Measurements from ENCODE around the gene KCTD5.
"Not testable (repeated sequence)": the region's sequence is repeated elsewhere in the genome, so short reads cannot be mapped to it uniquely, and the experiment has no call there.

The KCTD5 gene

GRCh38 chr16:2720064-2720457, 37.7 kb downstream of the KCTD5 start, which contains the start of gene PRSS27:
Gene PRSS27, minus strand, starts transcription at chr16:2720224. Its CDS starts 64 bp downstream, at chr16:2720160.
- in situ Hi-C loops (cut with HindIII; ENCODE audit: low sequenced_read_pairs), result no loop called here

GRCh38 chr16:2720719-2721633, 38.7 kb downstream of the KCTD5 start:
- in situ Hi-C loops (cut with HindIII; ENCODE audit: low sequenced_read_pairs), result no loop called here

- in situ Hi-C loops (cut with HindIII; ENCODE audit: low sequenced_read_pairs), result not testable (repeated sequence)
These were observed 39.4 kb downstream of the KCTD5 start for GRCh38 chr16:2721634-2722173.

- in situ Hi-C loops (cut with HindIII; ENCODE audit: low sequenced_read_pairs), result no loop called here
These were observed 41.9 kb downstream of the KCTD5 start for GRCh38 chr16:2724088-2724676.

- in situ Hi-C loops (cut with HindIII; ENCODE audit: low sequenced_read_pairs), result no loop called here
These were observed 42.6 kb downstream of the KCTD5 start for GRCh38 chr16:2724816-2725348.

GRCh38 chr16:2726923-2727322, 44.6 kb downstream of the KCTD5 start:
- in situ Hi-C loops (cut with HindIII; ENCODE audit: low sequenced_read_pairs), result no loop called here

GRCh38 chr16:2728034-2728433, 45.7 kb downstream of the KCTD5 start:
- in situ Hi-C loops (cut with HindIII; ENCODE audit: low sequenced_read_pairs), result no loop called here

GRCh38 chr16:2734844-2735515, 52.7 kb downstream of the KCTD5 start:
- in situ Hi-C loops (cut with HindIII; ENCODE audit: low sequenced_read_pairs), result no loop called here

- in situ Hi-C loops (cut with HindIII; ENCODE audit: low sequenced_read_pairs), result no loop called here
These were observed 54.3 kb downstream of the KCTD5 start for GRCh38 chr16:2736476-2737237.

GRCh38 chr16:2737238-2737605, 54.9 kb downstream of the KCTD5 start:
- in situ Hi-C loops (cut with HindIII; ENCODE audit: low sequenced_read_pairs), result no loop called here

GRCh38 chr16:2737895-2738418, 55.6 kb downstream of the KCTD5 start:
- in situ Hi-C loops (cut with HindIII; ENCODE audit: low sequenced_read_pairs), result no loop called here

GRCh38 chr16:2738615-2739014, 56.3 kb downstream of the KCTD5 start:
- in situ Hi-C loops (cut with HindIII; ENCODE audit: low sequenced_read_pairs), result no loop called here

- in situ Hi-C loops (cut with HindIII; ENCODE audit: low sequenced_read_pairs), result loop anchor here (5.0 kb wide), 2 partner anchors 48 to 82 kb away; no protein-coding TSS in a partner anchor
These were observed 57.5 kb downstream of the KCTD5 start for GRCh38 chr16:2739625-2740430.

- in situ Hi-C loops (cut with HindIII; ENCODE audit: low sequenced_read_pairs), result loop anchor here (5.0 kb wide), 2 partner anchors 48 to 82 kb away; no protein-coding TSS in a partner anchor
These were observed 58.2 kb downstream of the KCTD5 start for GRCh38 chr16:2740476-2740875.

GRCh38 chr16:2741168-2741567, 58.8 kb downstream of the KCTD5 start:
- in situ Hi-C loops (cut with HindIII; ENCODE audit: low sequenced_read_pairs), result loop anchor here (5.0 kb wide), 2 partner anchors 49 to 81 kb away; no protein-coding TSS in a partner anchor

GRCh38 chr16:2742323-2743006, 60.1 kb downstream of the KCTD5 start:
- in situ Hi-C loops (cut with HindIII; ENCODE audit: low sequenced_read_pairs), result loop anchor here (5.0 kb wide), 2 partner anchors 50 to 80 kb away; no protein-coding TSS in a partner anchor

- in situ Hi-C loops (cut with HindIII; ENCODE audit: low sequenced_read_pairs), result loop anchor here (5.0 kb wide), 2 partner anchors 51 to 79 kb away; no protein-coding TSS in a partner anchor
These were observed 60.9 kb downstream of the KCTD5 start for GRCh38 chr16:2743007-2743810.

Data from endothelial cell of hepatic sinusoid (primary cell).